HEK293 (cell line): ENCODE measurements around the gene SSB.

Experiments used
- CTCF ChIP-seq: fragments of 450-650 bp; formaldehyde crosslinking; IDR thresholded peaks from 2 replicates; pipeline ENCODE4 v1.5.1; 2016; ENCODE audit warnings: missing biosample characterization, missing genetic modification characterization
- ZNF24 ChIP-seq: fragments of 450-650 bp; formaldehyde crosslinking; IDR thresholded peaks from 2 replicates; pipeline ENCODE4 v1.5.1; 2016; ENCODE audit warnings: missing biosample characterization, missing genetic modification characterization

- TF ChIP-seq CTCF (tag by site-specific recombination) (no peak), ZNF24 (tag by site-specific recombination) (no peak)
Observed at GRCh38 chr2:169845016-169845415, 46.3 kb downstream of the SSB start.
